GM23248 (cell line): ENCODE measurements around the gene SPEF2.

Source experiments
- EZH2 ChIP-seq: fragments of 200-600 bp; sonication (generic); IDR thresholded peaks from 2 replicates; pipeline ENCODE4 v1.6.1; 2018; ENCODE audit warnings: antibody characterized with exemption, mild to moderate bottlenecking; ENCODE audit not compliant: insufficient read depth, poor library complexity, severe bottlenecking
- EZH2phosphoT487 ChIP-seq: fragments of 200-600 bp; sonication (generic); IDR thresholded peaks from 2 replicates; pipeline ENCODE4 v1.6.1; 2018; ENCODE audit warnings: antibody characterized with exemption, moderate library complexity, mild to moderate bottlenecking, low read depth; ENCODE audit not compliant: insufficient read depth

GRCh38 chr5:35678661-35679060 lies 61.0 kb downstream of the SPEF2 start:
- TF ChIP-seq EZH2phosphoT487, result no peak
- TF ChIP-seq EZH2, result no peak
